Glomerular endothelial cell (primary cell): ENCODE measurements around the gene SMIM31. TPM values are rescaled to one million over a fixed set of nuclear protein-coding genes. Genes with fewer than 3 reads are reported as not detected.

Experiments used
- DNase-seq: peaks from one replicate; pipeline ENCODE4 v3.0.0-alpha.2; 2011; ENCODE audit warnings: low read depth, low spot score; ENCODE audit errors: extremely low read depth
- total RNA-seq: library from RNA; depleted of rRNA; stranded (reverse); fragments of >200 nt; gene quantifications from 2 replicates; pipeline ENCODE4 v1.2.3, GENCODE V29; 2015

The SMIM31 gene
- total RNA-seq, 1 donor from 2014 or later: not detected

DNA sequence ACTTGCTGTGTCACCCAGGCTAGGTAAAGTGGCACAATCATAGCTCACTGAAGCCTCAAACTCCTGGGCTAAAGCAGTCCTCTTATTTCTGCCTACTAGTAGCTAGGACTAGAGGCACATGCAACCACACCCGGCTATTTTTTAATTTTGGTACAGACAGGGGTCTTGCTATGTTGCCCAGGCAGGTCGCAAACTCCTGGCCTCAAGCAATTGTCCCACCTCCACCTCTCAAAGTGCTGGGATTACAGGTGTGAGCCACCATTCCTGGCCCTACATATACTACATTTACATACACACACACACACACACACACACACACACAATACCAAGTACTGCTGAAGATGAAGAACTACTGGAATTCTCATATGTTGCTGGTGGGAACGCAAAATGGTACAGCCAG lies 26.9 kb downstream of the SMIM31 start:
- DNase-seq: no peak

DNA sequence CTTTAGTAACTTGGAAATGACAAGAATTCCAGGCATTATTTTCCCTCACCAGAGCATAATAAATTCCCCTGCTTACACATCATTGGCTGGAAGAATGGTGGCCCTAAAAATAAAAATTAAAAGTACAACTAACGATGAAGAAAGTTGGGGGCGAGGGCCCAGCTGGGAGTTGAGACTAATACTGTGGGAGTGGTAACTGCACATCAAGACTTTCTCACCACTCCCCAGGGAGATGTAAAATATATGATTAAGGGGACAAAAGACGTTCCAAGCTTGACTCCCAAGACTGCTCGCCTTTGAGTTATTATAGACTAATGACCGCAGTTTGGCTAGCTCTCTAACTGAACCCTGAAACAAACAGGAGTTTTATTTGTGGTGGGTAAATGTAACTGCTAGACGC lies 30.0 kb downstream of the SMIM31 start:
- no peak for DNase-seq

DNA sequence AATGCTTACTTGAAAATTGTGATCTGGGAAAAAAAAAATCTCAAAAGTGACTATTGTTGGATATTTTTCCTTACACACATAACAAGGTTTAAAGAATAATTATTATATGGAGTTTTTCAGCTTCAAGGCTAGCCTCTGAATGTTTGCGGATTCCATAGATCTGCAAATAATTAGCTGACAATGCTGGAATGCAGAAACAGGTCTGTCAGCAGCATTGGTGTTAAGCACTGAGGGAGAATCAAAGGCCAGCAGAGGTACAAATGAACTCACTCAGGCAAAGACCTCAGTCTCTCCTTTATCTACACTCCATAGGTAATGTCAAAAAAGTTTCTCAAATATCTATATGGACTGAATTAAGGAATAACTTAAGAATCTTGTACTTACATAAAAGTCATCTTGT lies 35.1 kb downstream of the SMIM31 start:
- DNase-seq: no peak

DNA sequence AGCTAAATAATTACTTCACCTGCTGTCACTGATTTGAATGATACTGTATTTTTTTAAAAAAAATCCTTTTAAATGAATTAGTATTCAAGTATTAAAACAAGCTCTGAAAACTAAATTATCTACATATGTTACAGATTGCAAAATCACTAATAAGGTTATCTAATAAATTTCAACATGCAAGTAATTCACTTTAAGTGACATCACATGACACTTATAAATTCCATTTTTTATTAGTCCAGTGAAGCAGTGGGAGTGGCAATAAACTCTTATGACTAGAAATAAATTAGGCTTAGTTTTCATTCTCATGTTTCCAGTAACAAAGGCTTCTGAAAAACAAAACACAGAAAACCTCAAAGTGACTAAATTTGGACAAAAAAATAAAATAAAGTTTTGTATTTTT lies 36.3 kb downstream of the SMIM31 start:
- DNase-seq: no peak

DNA sequence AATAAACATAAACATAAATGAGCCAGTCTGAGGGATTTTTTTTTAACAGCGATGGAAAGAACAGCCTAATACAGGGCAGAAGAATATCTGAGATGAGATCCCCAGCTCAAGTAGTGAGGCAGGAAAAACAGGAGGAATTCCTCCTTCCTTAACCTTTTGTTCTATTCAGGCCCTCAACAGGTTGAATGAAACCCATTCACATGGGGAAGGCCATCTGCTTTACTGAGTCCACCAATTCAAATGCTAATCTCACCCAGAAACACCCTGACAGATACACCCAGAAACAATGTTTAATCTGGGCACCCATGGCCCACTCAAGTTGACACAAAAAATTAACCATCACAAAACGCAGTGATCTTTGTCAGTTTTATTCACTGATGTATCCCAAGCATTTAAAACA lies 45.5 kb downstream of the SMIM31 start:
- DNase-seq: no peak

DNA sequence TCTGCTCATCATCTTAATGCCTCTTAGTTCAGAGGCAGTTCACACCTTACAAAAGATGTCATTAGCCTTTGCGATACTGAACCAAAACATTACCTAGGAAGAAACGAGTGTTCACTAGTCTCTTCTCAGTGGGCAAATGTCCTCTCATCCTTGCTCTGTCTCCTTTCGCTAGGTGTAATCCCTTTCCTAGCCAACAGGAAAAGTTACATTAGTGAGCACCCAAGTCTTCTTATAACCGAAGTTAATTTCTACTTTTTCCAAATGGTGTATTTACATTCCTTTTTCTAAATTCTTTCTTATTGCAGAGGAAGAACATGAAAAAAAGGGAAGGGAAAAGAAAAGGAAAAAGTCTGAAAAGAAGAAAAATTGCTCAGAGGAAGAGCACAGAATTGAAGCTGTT lies 46.9 kb downstream of the SMIM31 start:
- no peak for DNase-seq

DNA sequence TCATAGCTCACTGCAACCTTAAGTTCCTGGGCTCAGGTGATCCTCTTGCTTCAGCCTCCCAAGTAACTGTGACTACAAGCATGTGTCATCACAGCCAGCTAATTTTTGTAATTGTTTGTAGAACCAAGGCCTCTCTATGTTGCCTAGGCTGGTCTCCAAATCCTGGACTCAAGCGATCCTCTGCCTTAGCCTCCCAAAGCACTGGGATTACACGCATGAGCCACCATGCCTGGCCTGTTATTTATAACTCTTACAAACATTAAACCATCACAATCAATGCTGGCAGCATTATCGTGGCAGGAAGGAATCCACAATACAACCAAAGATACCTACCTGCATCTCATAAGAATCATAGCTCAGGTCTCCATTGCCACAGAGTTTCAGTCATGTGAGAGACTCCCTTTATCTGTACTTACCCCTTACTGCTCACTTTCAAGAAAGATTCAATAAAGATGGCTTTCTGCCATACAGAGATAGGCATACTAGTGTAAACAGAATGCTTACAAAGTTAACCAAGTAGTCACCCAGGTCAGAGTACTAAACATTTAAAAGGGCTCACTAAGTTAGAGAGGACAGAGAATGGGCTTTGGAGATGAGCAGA lies 48.5 kb downstream of the SMIM31 start:
- no peak for DNase-seq

DNA sequence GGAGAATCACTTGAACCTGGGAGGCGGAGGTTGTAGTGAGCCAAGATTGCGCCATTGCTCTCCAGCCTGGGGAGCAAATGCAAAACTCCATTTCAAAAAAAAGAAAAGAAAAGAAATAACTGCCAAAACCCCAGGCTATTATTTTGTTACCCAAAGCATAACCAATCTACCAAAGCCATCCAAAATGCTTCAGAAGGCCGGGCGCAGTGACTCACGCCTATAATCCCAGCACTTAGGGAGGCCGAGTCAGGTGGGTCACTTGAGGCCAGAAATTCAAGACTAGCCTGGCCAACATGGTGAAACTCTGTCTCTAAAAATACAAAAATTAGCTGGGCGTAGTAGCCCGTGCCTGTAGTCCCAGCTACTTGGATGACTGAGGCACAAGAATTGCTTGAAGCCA lies 49.8 kb downstream of the SMIM31 start:
- DNase-seq: no peak

DNA sequence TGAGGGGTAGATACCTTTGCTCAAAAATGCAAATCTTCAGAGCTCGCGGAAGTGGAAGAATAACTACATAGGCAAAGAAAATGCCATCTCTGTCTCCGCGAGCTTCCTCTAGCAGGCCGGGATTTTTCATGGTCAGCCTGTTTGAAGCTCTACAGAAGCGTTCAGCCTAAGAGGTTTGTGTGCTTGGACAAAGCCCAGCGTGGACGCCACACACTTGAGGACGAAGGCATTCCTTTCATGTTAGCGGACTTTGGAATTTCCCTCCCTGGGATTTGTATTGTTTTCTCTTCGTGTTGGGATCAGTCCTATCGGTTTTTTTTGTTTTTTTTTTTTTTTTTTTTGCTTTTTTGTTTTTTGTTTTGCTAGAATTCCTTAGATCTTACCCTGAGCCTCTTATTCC lies 53.7 kb downstream of the SMIM31 start:
- DNase-seq: no peak

DNA sequence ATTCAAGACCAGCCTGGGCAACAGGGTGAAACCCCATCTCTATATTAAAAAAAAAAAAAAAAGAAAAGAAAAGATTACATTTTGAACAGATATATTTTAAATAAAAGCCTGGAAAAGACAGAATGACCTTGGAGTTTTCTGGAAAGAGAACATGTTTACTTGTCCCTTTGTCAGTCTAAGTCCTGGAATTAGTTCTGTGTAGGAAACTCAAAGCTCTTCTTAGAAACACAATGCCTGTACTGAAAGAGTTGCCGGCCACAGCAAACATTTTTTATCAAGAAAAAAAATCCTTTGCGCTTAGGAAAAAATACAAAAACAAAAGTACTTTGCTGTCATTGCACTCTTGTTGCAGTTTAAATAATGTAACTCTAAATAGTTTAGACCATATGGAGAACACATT lies 59.6 kb downstream of the SMIM31 start:
- no peak for DNase-seq

DNA sequence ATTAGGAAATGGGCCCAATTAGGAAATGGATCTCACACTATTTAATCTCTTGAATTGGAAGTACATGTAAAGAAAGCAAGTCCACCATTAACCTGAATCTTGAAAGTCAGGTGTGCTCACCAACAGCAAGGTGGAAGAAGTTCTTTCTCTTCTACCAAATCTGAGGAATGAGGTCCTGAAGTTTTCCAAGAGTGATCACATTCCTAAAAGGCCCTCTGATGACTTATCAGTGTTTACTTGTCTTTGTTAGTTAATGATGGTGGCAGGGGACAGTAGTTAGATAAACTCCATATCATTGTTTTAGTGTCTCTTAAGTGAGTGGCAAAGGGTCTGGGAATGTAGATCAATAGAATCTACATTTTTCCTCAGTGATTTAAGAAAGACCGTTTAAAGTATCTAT lies 61.8 kb downstream of the SMIM31 start:
- DNase-seq: no peak

DNA sequence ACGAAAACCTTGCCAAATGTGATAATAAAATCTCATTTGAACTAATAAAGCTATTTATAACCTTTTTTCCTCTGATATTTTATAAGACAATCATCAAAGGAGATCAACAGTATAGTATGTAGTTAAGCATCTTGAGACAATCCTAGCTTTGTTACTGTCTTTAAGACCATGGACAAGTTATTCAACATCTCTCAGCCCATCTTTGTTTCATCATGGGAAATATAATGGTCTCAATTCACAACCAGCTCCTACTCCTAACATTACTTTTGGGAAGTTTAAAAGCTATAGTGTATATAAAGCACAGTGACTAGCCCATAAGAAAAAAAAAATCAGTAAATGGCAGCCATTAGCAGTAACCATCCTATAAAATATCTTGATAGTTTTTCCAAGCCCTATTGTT lies 65.4 kb downstream of the SMIM31 start:
- no peak for DNase-seq

DNA sequence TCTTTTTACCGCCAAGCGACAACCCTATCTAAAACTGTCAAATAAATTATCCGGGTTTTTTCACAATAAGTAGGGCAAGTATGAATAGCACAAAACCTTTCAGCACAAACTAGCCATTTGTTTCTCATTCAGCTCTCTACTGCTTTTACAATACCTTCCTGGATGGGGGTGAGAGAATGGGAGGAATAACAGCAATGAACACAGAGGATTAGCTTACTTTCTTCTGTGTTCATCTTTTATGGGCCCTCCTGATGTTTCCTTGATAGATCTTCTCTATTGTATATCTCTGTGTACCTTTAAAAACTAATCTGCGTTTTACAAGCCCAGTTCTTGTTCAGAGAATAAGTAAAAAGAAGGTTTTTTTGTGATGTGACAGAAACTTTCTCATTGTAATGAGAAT lies 67.8 kb downstream of the SMIM31 start:
- no peak for DNase-seq

DNA sequence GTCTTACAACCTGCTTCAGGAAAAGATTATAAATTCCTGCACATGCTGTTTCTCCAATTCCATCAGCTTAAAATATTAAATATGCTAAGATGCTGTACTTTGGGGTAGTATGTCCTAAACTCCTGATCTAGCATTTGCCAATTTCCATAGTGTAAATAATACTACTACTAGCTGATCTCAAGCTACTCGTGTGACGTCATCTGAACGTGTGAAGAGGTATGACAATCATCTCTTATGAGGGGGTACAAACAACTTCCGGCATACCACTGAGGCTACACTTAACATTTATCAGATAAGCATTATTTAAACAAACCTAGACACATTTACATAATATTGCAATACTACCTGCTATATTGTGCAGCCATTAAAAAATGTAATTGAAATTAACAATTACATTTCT lies 70.7 kb downstream of the SMIM31 start:
- DNase-seq: no peak

DNA sequence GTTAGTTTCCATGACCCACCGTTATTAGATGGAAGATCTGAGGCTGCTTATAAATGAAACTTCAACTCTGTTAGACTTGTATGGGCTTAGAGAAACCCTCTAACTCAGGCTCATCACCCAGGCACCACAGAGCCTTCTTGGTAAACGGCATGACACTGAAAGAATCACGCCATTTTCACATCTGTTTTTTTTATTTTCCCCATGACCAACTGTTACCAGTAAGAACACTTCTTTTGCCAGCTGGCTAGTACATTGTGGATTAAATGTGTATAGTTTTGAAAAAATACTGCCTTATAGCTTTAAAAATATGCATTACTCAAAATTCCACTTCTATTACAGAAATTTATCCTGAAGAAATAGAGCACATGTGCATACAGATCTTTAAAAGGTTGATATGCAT lies 75.0 kb downstream of the SMIM31 start:
- DNase-seq: no peak

DNA sequence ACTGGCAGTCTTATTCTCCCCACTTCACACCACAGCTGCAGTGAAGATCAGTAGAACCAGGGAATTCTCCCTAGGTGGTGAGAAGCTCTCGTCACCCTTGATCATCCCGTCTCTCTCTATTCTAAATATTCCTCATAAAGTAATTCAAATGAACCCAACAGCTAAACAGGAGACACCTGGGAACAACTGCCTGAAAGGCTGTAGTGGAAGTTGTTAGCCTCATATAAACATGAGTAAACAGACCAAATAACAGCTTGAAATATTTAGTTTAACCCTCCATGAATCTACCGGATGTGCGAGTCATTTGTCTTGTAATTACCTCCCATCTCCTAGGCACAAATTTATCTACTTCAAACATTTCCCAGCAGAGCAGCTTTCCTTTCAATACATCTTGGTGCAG lies 92.6 kb downstream of the SMIM31 start:
- no peak for DNase-seq

DNA sequence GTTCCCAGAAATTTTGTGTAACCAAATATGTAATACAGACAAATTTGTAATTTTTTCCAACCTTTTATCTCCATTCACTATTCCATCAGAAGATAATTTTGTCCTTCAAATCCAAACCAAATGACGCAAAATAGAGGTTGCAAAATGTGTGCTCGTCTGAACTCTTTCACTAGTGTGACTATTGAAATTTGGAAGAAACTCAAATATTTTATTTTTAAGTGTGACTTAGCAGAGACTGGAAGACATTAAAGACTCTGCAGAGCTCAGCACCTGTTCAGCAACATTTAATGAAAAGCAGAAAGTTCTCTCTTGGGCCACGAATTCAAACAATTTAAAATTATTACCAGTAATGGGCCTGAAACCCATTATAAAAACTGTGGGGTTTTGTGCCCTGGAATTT lies 93.1 kb downstream of the SMIM31 start:
- no peak for DNase-seq

DNA sequence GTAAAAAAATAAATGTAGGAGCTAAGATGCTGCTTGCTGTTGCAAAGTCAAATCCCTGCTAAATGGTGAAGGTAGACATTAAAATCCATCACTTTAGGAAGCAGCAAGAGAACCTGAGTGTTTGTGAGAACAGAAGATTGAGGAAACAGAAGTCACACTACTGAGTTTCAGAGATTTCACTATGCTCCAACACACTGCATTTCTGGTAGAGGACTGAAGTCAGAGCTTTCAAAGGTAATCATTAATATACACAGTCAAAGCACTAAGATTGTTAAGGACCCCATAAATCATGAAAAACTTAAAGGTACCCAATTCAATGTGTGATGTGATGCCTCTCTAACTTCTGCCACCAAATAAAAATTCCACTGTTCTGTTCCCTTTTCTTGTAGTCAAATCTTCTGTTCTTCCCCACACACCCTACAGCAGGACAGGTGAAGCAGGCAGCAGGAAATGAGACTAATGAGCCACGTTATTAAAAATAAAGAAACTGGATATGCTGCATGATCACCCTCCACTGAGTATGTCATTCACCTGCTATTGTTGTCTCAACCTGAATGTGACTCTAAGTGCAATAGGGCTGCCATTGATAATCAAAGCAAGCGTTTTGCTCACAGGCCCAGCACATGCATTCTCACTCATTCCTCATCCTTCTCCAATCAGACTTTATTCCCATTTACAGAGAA lies 94.2 kb downstream of the SMIM31 start:
- DNase-seq: no peak

Other genes starting within 250 kb of the SMIM31 start
- not detected in 2 replicates for gene APELA, start 123.0 kb downstream of the SMIM31 start, total RNA-seq
- not detected in 2 replicates for gene TRIM61, start 223.5 kb downstream of the SMIM31 start, total RNA-seq